ENCODE measurements around the gene PRCP.
A peak's percentile ranks its signal among the peaks of the same experiment; 100 is the strongest.

The PRCP gene

DNA sequence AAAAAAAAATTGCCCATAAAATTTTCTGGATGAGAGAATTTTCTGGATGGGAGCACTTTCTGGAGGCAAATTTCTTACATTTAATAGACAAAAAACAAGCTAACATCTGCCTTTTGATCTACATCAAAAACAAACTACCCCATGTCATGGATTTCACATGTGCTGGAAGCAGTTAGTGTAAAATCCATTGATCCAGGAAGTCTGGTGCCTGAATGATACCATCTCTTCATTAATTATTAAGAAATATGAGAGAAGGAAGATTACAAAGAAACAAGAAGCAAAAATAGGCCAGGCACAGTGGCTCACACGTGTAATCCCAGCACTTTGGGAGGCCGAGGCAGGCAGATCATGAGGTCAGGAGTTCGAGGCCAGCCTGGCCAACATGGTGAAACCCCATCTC, 113.4 kb downstream of the PRCP start:
- no peak for DNase-seq (ENCODE audit: low read depth, low spot score)

GRCh38 chr11:82786001-82786400, 114.2 kb downstream of the PRCP start:
- no peak for DNase-seq (ENCODE audit: low read depth, low spot score)

- DNase-seq (ENCODE audit: low read depth, low spot score): no peak
Observed at GRCh38 chr11:82782825-82783374, 117.3 kb downstream of the PRCP start.

- DNase-seq (ENCODE audit: low read depth, low spot score): no peak
Observed at GRCh38 chr11:82778776-82779175, 121.5 kb downstream of the PRCP start.

GRCh38 chr11:82776377-82776776, 123.9 kb downstream of the PRCP start:
- DNase-seq (ENCODE audit: low read depth, low spot score): peak; percentile 8

DNA sequence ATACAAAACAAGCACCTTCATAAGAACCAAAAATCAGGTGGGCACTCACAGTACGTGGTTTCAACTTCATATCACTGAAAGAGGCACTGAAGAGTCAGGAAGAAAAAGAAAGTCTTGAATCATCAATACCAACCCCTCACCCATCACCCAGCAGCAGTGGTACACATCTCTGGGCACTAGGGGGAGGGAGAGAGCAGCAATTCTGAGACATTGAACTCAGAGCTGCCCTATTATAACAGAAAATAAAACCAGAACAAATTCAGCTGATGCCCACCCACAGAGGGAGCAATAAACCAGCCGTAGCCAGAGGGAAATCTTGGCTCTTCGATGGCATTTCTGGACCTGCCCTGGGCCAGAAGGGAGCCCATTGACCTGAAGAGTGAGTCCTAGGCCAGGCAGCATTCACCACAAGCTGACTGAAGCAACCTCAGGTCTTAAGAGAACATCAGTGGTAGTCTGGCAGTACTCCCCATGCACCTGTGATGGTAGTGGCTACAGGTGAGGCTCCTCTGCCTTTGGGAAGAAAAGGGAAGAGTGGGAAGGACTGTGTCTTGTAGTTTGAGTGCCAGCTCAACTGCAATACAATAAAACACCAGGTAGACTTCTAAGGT, 124.4 kb downstream of the PRCP start:
- DNase-seq (ENCODE audit: low read depth, low spot score): peak; percentile 65

GRCh38 chr11:82775218-82775617, 125.0 kb downstream of the PRCP start:
- no peak for DNase-seq (ENCODE audit: low read depth, low spot score)

Measured in ELF-1 (cell line).